Erythroblast (primary cell): Measurements from ENCODE around the gene KCNQ5.

Source experiments
- GATA1 ChIP-seq: IDR thresholded peaks from 2 replicates; pipeline ENCODE4 v1.6.1; 2011; ENCODE audit warnings: low read depth, mild to moderate bottlenecking, control low read depth, low read length, moderate library complexity
- POLR2A ChIP-seq: IDR thresholded peaks from 2 replicates; pipeline ENCODE4 v1.6.1; 2011; ENCODE audit warnings: mild to moderate bottlenecking, low read length

- no peak for TF ChIP-seq POLR2A
- no peak for TF ChIP-seq GATA1
Observed at GRCh38 chr6:72816022-72816421, 194.2 kb downstream of the KCNQ5 start.
